Thymus (tissue), 11 donors: ENCODE results near the gene ATP6V0B. TPM values are rescaled to one million over a fixed set of nuclear protein-coding genes. Genes with fewer than 3 reads are reported as not detected.

ENCODE experiments used
- DNase-seq, 9 donors: peaks; one replicate each; pipeline ENCODE4 v3.0.0-alpha.2; 2013; ENCODE audit warnings: low spot score in 9 of 9, low read depth in 6 of 9, missing footprints in 1 of 9
- H3K27ac ChIP-seq, 2 donors: one replicate each; pipeline ENCODE4 v1.5.1; 2013; ENCODE audit warnings: control low read depth in 1 of 2, low read depth in 1 of 2, low read length in 1 of 2, mild to moderate bottlenecking in 1 of 2, moderate library complexity in 1 of 2
- H3K27me3 ChIP-seq, 2 donors: one replicate each; pipeline ENCODE4 v1.5.1; 2013; ENCODE audit warnings: low read length in 1 of 2; ENCODE audit not compliant: control insufficient read depth in 2 of 2, insufficient read depth in 1 of 2
- H3K36me3 ChIP-seq, 2 donors: one replicate each; pipeline ENCODE4 v1.5.1; 2013; ENCODE audit warnings: low read length in 1 of 2, mild to moderate bottlenecking in 1 of 2, moderate library complexity in 1 of 2; ENCODE audit not compliant: control insufficient read depth in 2 of 2, insufficient read depth in 2 of 2
- H3K4me1 ChIP-seq, 2 donors: one replicate each; pipeline ENCODE4 v1.5.1; 2013; ENCODE audit warnings: low read length in 2 of 2; ENCODE audit not compliant: control insufficient read depth in 2 of 2, insufficient read depth in 2 of 2
- H3K4me3 ChIP-seq, 2 donors: one replicate each; pipeline ENCODE4 v1.5.1; 2013; ENCODE audit warnings: low read length in 2 of 2, control low read depth in 1 of 2, mild to moderate bottlenecking in 1 of 2
- H3K9me3 ChIP-seq, 2 donors: one replicate each; pipeline ENCODE4 v1.5.1; 2013; ENCODE audit warnings: low read length in 1 of 2, mild to moderate bottlenecking in 1 of 2; ENCODE audit not compliant: control insufficient read depth in 2 of 2, insufficient read depth in 1 of 2
- WGBS: extraction: QIAGEN DNeasy Blood & Tissue Kit; methylation state at CpG from one replicate; pipeline ENCODE4 v1.1.7; 2013; 5-methylcytosine and 5-hydroxymethylcytosine counted together
- polyA plus RNA-seq: library from polyadenylated mRNA; stranded (reverse); fragments of 200-250 nt; gene quantifications from one replicate; pipeline ENCODE4 v1.2.3, GENCODE V29; 2013
- total RNA-seq: library from RNA; stranded (reverse); fragments of 120-200 nt; gene quantifications from one replicate; pipeline ENCODE4 v1.2.4, GENCODE V29; 2013
- donor health status: healthy.

Gene ATP6V0B
- total and polyA plus RNA-seq, 2 donors, result 110 to 198 TPM

GRCh38 chr1:43933386-43934100 is 41.2 kb upstream of the ATP6V0B start, which contains the start of gene ARTN:
Gene ARTN, plus strand, starts transcription at chr1:43933801. Its CDS starts 1,856 bp downstream, at chr1:43935657.
- no peak for DNase-seq
- peaks cover 0 to 3% of the 10 kb centered on the region in 2 donors for H3K9me3 ChIP-seq
- H3K4me1 ChIP-seq, result peaks cover 6 to 16% of the 10 kb centered on the region in 2 donors
- H3K4me3 ChIP-seq, result peak within 1 kb of the TSS in 1 of 2 donors; percentile 6
- peaks cover 20 to 58% of the 10 kb centered on the region in 2 donors for H3K27me3 ChIP-seq
- no peak within 1 kb of the TSS for H3K27ac ChIP-seq
- no peaks in the 10 kb centered on the region for H3K36me3 ChIP-seq
- 7% methylated on average over 42 of the region's 42 CpGs for WGBS

- peak in 5 of 9 donors; percentile 17 to 52 (median 33) for DNase-seq
- Histone ChIP-seq H3K4me3 (no peak overlapping the region), H3K9me3 (peaks cover 0 to 3% of the 10 kb centered on the region in 2 donors), H3K27ac (no peak overlapping the region), H3K4me1 (peaks cover 6 to 16% of the 10 kb centered on the region in 2 donors), H3K36me3 (no peaks in the 10 kb centered on the region), H3K27me3 (peaks cover 20 to 58% of the 10 kb centered on the region in 2 donors)
- 37% methylated on average over 13 of the region's 13 CpGs for WGBS
Measured at GRCh38 chr1:43934101-43934985, 40.4 kb upstream of the ATP6V0B start.

GRCh38 chr1:43934986-43935324 is 39.8 kb upstream of the ATP6V0B start:
- 61% methylated on average over 5 of the region's 5 CpGs for WGBS
- Histone ChIP-seq H3K4me3 (no peak overlapping the region), H3K4me1 (peaks cover 6 to 16% of the 10 kb centered on the region in 2 donors), H3K27me3 (peaks cover 20 to 58% of the 10 kb centered on the region in 2 donors), H3K27ac (no peak overlapping the region), H3K36me3 (no peaks in the 10 kb centered on the region), H3K9me3 (peaks cover 0 to 3% of the 10 kb centered on the region in 2 donors)
- DNase-seq, result no peak

GRCh38 chr1:43935711-43936427 is 38.9 kb upstream of the ATP6V0B start:
- peaks cover 6 to 16% of the 10 kb centered on the region in 2 donors for H3K4me1 ChIP-seq
- H3K36me3 ChIP-seq, result no peaks in the 10 kb centered on the region
- no peak overlapping the region for H3K27ac ChIP-seq

GRCh38 chr1:43936431-43937151 is 38.2 kb upstream of the ATP6V0B start:
- Histone ChIP-seq H3K36me3 (no peaks in the 10 kb centered on the region), H3K27me3 (peaks cover 20 to 58% of the 10 kb centered on the region in 2 donors), H3K4me1 (peaks cover 6 to 16% of the 10 kb centered on the region in 2 donors), H3K27ac (no peak overlapping the region), H3K9me3 (peaks cover 0 to 3% of the 10 kb centered on the region in 2 donors), H3K4me3 (peak overlapping the region in 1 of 2 donors; percentile 44)
- WGBS, result 15% methylated on average over 56 of the region's 56 CpGs
- DNase-seq, result no peak

More at GRCh38 chr1:43935711-43936427, 38.9 kb upstream of the ATP6V0B start:
- DNase-seq, result no peak
- H3K27me3 ChIP-seq, result peaks cover 20 to 58% of the 10 kb centered on the region in 2 donors
- 13% methylated on average over 48 of the region's 48 CpGs for WGBS
- H3K9me3 ChIP-seq, result peaks cover 0 to 3% of the 10 kb centered on the region in 2 donors
- peak overlapping the region in 1 of 2 donors; percentile 44 for H3K4me3 ChIP-seq

GRCh38 chr1:43937179-43937865 is 37.4 kb upstream of the ATP6V0B start:
- no peaks in the 10 kb centered on the region for H3K36me3 ChIP-seq
- DNase-seq, result no peak
- peaks cover 6 to 16% of the 10 kb centered on the region in 2 donors for H3K4me1 ChIP-seq
- H3K27me3 ChIP-seq, result peaks cover 20 to 52% of the 10 kb centered on the region in 2 donors
- no peak overlapping the region for H3K27ac ChIP-seq
- H3K4me3 ChIP-seq, result no peak overlapping the region
- H3K9me3 ChIP-seq, result no peaks in the 10 kb centered on the region
- WGBS, result 97% methylated on average over 8 of the region's 8 CpGs

GRCh38 chr1:43938383-43938782 is 36.4 kb upstream of the ATP6V0B start:
- Histone ChIP-seq H3K4me3 (no peak overlapping the region), H3K36me3 (no peaks in the 10 kb centered on the region), H3K27me3 (peaks cover 19 to 41% of the 10 kb centered on the region in 2 donors), H3K4me1 (peaks cover 6 to 12% of the 10 kb centered on the region in 2 donors), H3K27ac (no peak overlapping the region), H3K9me3 (no peaks in the 10 kb centered on the region)
- 96% methylated on average over 10 of the region's 10 CpGs for WGBS
- no peak for DNase-seq
